CD4-positive, alpha-beta T cell treated with Interferon gamma for 1 hour (primary cell): ENCODE results near the gene COMTD1.
A peak's percentile ranks its signal among the peaks of the same experiment; 100 is the strongest.
"Not testable (repeated sequence)": the region's sequence is repeated elsewhere in the genome, so short reads cannot be mapped to it uniquely, and the experiment has no call there.

Experiments used
- DNase-seq: peaks from one replicate; pipeline ENCODE4 v3.0.0-alpha.2; 2020

The COMTD1 gene

DNA sequence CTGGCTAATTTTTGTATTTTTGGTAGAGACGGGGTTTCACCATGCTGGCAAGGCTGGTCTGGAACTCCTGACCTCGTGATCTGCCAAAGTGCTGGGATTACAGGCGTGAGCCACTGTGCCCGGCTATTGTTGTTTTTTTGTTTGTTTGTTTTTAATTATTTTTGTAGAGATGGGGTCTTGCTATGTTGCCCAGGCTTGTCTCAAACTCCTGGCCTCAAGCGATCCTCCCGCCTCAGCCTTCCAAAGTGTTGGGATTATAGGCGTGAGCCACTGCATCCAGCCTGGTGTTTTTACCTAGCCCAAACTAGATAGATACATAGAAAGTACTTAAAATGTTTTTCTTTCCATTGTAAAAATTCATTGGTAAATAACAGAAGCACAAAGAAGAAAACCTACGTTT is 14.3 kb downstream of the COMTD1 start:
- not testable (repeated sequence) for DNase-seq

DNA sequence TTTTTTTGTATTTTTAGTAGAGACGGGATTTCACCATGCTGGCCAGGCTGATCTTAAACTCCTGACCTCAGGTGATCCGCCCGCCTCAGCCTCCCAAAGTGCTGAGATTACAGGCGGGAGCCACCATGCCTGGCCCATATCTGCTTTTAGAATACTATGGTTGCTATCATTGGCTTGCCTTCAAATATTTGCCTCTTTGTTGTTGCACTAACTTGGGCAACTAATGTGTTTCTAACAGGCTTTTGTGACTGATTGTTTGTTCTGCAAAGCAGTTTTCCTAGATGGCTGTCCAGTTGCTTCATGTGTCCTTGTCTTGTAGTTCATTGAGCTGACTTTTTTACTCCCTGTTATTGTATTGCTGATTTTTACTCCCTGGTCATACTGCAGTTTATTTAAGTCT is 15.5 kb downstream of the COMTD1 start:
- no peak for DNase-seq

DNA sequence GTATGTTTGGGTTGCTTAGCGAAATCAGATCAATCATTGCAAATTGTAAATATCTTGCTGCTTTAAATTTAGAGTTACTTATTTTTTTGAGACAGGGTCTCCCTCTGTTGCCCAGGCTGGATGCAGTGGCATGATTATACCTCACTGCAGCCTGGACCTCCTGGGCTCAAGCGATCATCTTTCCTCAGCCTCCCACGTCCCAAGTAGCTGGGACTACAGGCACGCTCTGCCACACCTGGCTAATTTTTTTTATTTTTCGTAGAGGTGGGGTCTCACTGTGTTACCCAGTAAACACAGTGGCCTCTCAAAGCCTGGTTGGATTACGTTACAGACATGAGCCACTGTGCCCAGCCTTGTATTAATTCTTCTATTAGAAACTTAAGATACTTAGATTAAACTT is 23.4 kb downstream of the COMTD1 start:
- no peak for DNase-seq

DNA sequence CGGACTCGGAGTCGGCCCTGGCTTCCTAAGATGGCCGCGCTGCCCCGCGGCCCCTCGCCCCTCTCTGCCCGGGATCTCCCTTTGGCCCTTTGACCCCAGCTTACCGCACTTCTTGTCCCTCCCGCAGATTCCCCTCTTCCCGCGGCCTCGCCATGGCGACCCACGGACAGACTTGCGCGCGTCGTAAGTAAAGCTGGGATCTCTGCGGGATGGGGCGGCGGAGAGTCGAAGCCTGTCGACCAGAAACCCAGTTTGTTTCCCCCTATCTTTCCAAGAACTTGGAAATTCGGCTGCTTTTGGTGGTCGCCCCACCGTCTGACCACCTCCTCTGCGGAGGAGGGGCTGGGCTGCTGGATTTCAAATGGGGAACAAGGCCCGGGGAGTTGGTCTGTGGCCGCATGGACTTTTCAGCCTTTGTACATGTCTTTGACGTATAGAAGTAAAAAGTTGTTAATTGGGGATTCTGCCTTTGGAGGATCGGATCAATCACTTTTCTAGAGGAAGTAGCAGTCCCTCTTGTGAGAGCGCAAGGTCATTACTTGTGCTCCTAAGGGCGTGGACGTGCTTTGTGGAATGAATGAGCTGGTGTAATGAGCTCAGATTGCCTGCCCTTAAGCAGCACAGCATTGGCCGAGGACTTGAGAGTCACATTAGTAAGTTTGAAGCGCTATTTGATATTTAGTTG is 24.6 kb downstream of the COMTD1 start:
- peak; percentile 25 for DNase-seq

DNA sequence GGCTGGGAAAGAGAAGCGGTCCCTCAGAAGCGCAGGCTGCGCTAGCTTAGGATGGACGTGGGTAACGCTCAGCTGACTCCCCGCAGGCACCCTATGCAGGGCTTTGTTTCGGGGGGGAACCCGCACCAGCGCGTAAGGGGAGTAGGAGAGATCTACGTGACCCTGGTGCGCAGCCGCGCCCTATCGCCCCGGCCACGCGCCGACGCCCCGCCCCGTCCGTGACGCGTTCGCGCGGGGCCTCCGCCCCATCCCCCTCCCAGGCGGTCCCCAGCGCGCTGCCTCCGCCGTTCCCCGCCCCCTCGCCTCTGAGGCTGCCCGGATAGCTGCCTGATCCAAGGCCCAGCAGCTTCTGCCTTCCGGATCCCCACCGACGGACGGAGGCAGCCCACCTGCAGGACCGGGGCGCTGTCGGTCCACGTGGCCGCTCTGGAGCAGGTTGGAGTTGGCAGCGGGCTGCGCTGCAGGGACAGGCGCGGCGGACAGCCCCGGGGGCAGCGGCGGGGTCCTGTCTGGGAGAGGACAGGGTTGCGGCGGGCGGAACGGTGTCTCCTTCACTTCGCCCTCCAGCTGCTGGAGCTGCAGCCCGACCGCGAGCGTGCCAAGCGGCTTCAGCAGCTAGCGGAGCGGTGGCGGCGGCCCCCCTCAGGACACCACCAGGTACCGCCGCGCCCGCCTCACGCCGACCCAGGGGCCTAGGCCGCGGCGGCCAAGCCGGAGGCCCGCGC is 25.3 kb downstream of the COMTD1 start, which contains the start of gene VDAC2:
Gene VDAC2 (plus strand): TSS at position 515 of the 725 bp plus-strand sequence. CDS start 363 bp downstream, outside the sequence.
- peak; percentile 94 for DNase-seq

DNA sequence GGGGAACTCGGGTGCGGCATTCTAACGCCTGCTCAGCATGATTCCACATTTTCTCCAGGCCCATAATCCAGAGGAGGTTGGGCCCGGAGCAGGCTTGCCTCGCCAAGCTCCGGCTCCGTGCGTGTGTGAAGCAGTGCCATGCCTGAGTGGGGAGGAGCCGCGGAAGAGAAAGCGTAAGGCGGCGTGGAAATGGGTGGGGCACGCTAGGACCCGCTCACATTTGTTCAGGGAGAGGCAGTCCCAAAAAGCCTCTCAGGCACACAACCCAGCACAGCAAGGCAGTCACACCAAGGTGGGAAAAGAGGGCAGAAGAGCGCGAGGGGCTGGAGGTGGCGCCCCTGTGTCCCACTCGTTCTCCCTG is 25.9 kb downstream of the COMTD1 start:
- peak; percentile 81 for DNase-seq

DNA sequence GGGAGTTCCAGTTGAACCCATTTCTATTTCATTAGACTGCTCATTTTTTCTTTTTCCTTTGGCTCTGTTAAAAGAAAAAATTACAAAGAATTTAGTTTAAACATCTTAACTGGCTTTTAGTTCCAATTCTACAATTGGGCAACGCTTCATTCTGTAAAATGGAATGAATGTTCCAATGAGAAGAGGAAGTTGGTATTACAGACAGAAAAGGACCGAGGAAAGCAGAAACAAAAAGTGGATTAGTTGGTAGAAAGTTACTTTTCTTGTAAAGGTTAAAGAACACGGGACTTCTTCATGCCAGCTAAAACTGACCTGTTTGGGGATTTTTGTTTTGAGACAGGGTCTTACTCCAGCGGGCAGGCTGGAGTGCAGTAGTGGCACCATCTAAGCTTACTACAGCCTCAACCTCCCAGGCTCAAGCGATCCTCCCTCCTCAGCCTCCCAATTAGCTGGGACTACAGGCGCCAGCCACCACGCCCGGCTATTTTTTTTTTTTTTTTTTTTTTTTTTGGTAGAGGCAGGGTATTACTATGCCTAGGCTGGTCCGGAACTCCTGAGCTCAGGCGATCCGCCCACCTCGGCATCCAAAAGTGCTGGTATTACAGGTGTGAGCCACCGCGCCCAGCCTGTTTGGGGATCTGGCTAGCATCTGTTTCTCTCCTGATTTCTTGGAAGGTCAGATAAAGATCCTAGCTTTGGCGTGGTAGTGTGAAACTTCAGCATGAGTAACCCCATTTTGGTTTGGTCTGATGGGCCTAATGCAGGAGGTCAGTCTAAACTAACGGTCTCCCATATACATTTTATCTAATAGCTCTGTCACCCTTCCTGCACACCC is 26.5 kb downstream of the COMTD1 start:
- DNase-seq, result no peak

DNA sequence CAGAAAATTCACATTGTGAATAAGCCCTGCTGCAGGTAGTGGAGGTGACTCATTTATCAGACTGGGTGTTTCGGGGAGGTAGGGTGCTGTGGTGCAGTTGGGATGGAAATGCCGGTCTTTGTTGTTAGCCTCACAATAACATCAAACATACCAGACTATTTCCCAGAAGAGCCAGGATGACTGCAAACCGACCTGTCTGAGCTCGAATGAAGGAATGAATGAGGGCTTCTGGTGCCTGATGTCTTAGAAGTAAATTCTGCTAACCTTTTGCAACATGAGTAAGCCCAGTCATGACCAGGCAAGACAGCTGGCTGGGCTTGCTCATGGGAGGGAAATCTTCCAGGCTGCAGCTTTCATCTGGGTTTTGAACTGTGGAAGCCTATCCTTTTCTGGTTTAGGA is 27.6 kb downstream of the COMTD1 start:
- no peak for DNase-seq

DNA sequence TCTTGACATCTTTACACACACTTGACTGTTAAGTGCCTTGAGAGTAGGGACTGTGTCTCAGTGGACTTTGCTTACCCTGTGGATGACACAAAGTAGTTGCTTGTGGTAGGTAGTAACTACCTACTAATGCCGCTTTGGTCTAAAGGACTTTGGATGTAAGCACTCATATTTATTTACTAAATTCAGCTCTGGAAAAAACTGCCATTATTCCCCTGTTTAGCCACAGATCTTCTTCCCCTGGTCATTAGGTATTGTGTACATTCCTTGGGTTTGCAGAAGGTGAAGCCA is 28.0 kb downstream of the COMTD1 start:
- DNase-seq, result no peak

DNA sequence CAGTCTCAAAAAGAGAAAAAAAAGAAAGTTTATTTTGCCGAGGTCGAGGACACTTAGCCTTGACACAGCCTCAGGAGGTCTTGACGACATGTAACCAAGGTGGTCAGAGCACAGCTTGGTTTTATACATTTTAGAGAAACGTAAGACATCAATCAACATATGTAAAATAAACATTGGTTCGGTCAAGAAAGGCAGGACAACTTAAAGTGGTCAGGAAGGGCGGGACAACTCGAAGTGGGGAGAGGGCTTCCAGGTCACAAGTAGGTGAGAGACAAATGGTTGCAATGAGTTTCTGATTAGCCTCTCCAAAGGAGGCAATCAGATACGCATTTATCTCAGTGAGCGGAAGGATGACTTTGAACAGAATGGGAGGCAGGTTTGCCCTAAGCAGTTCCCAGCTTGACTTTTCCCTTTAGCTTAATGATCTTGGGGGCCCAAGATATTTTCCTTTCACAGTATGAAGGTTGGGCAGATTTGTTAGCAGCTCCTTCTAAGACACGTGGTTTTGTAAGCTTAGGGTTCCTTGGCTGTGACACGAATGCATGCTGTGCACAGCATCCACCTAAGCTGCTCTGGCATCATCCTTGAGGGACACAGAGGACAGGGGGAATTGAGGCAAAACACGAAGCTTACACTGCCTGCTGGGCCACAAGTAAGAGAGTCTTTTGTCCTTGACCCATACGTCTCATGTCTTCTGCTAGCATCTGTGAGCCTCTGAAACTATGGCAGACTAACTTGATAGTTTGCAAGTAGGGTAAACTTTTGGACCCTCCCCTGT is 28.5 kb downstream of the COMTD1 start:
- no peak for DNase-seq

DNA sequence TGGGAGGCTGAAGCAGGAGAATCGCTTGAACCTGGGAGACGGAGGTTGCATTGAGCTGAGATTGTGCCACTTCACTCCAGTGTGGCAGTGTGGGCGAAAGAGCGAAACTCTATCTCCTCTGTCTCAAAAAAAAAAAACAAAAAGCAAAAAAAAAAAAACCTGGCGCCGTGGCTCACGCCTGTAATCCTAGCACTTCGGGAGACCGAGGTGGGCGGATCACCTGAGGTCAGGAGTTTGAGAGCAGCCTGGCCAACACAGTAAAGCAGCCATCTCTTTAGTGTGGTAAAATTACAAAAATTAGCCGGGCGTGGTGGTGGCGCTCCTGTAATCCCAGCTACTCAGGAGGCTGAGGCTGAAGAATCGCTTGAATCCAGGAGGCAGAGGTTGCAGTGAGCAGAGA is 29.1 kb downstream of the COMTD1 start:
- DNase-seq, result not testable (repeated sequence)

DNA sequence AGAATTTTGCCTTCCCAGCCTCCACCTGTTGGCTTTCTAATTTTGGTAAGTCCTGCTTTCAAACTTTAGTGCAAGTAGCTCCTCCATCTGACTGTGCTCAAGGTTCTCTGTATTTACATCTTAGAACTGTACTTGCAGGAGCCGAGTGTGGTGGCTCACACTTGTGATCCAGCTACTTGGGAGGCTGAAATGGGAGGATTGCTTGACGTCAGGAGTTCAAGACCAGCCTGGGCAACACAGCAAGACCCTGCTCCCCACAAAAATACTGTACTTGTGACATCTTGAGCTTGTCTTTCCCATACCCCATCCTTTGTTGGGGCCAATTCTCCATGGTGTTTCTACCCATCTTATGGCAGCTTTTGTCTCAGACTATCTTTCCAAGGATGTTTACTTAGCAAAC is 29.8 kb downstream of the COMTD1 start:
- no peak for DNase-seq

DNA sequence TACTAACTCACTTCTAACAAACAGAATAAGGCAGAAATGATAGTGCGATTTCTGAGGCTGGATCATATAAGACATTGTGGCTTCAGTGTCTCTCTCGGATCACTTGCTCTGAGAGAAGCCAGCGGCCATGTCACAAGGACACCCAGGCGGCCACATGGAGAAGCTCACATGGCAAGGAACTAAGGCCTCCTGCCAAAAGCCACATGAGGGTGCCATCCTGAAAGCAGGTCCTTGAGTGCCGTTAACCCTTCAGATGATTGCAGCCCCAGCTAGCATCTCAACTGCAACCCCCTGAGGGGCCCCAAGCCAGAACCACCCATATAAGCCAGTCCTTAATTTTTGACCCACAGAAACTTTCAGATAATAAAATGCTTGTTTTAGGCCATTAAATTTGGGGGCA is 32.0 kb downstream of the COMTD1 start:
- no peak for DNase-seq

DNA sequence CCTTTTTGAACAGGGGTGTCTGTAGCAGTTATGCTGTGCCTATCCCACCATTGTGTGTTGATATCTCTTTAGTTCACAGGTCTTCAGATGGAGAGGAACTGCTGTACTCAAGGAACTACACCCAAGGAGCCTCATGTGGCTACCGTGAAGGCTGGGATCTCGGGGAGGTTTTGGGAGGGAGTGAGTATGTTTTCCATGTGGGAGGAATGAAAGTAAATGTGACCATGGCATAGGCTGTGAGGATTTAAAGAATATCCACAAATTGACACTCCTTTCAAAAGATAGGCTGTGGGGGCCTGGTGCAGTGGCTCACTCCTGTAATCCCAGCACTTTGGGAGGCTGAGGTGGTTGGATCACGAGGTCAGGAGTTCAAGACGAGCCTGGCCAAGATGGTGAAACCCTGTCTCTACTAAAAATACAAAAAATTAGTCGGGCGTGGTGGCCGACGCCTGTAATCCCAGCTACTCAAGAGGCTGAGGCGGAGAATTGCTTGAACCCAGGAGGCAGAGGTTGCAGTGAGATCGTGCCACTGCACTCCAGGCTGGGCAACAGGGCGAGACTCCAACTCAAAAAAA is 32.6 kb downstream of the COMTD1 start:
- DNase-seq, result not testable (repeated sequence)

DNA sequence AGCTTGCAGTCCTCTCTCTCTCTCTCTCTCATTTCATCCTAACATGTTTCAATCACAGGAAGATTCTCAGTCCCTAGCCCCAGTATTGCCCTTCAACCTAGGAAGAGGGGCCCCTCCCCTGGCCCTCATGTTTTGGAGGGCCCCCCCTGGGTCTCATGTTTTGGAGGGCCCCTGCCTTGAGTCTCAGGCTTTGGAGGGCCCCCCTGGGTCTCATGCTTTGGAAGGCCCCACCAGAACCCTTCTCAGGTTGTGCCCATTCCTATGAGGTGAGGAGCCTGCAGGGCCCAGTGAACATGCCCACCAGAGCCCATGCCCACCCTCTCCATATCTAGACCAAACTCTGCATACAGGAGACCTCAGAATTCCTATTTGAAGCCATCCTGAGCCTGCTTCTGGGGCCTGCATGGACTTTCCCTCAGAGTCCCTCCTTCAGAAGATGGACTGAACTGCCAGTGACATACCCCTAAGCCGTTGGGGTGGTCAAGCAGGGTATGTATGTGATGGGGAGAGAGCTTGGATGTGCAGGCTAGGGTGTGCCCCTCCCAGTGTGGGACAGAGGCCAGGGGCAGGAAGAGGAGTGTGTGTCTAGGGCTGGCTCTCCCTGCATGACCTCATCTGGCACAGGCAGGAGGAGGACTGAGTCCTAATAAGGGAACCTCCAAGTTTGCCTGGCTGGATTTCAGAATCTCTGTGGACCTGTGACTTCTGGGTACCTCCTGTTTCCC is 33.3 kb downstream of the COMTD1 start:
- no peak for DNase-seq

DNA sequence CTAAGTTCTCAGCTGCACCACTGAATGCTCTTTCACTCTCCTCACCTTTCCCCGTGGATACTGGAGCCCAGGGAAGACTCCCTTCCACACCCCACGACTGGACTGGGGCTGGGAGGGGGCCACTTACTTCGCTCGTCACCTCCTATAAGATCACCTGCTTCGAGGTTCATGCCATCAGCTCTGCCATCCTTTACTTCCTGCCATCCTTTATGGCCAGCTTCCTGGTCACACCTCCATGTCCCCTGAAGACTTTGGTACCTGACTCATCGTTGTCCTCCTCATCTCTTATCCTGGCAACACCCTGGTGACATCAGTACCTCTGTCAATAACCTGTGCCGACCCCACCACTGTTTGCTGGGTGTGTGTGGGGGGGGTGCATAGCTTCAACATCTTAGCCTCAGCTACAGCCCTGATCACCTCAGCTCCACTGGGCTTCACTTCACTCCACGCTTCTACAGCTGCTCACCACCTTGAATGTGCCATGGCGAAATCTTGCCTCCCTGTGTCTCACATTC is 33.9 kb downstream of the COMTD1 start:
- DNase-seq, result no peak

DNA sequence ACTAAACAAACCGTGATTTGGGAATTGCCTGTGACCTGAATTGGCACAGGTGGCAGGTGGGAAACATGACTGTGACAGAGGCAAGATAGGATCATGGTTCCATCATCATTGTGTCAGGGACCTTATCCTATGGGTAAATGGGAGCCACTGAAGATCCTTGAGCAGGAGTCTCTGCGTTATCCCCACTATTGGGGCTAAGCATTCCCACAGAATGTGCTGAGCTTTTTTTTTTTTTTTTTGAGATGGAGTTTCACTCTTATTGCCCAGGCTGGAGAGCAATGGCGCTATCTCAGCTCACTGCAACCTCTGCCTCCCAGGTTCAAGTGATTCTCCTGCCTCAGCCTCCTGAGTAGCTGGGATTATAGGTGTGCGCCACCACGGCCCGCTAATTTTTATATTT is 35.8 kb downstream of the COMTD1 start:
- not testable (repeated sequence) for DNase-seq

DNA sequence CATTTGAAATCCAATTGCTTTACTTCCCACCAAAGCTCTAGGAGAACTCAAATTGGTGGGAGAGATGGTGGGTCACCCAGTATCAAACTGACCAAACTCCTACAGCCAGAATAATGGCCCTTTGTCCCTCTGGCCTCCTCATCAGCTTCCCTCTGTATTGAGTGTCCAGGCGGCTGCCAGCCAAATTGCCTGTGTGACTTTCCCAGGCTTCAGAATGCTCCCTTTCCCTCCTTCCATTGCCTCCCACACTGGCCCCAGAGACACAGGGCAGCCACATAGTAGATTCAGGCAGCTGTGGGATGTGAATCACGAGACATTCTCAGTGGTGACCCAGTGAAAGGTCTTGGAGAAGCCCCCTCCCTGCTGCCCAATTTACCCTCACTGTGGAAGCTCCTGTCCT is 37.9 kb downstream of the COMTD1 start:
- no peak for DNase-seq

DNA sequence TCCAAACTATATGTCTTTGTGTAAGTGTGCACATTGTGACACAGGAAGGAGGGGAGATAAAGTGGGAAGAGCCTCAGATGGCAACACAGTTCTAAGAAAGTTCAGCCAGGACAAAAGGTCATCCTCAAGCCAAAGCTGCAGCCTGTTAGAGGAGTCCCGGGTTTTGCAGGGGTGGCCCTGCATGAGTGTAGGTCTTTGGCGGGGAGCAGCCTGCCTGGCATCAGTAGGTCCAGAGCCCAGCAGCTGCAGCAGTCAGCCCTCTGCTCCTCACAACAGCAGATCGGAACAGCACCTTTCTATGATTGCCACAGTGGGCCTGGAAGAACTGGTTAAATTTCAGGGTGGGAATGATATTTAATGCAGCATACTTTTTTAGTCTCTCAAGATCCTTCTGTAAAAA is 38.7 kb downstream of the COMTD1 start:
- DNase-seq, result no peak

DNA sequence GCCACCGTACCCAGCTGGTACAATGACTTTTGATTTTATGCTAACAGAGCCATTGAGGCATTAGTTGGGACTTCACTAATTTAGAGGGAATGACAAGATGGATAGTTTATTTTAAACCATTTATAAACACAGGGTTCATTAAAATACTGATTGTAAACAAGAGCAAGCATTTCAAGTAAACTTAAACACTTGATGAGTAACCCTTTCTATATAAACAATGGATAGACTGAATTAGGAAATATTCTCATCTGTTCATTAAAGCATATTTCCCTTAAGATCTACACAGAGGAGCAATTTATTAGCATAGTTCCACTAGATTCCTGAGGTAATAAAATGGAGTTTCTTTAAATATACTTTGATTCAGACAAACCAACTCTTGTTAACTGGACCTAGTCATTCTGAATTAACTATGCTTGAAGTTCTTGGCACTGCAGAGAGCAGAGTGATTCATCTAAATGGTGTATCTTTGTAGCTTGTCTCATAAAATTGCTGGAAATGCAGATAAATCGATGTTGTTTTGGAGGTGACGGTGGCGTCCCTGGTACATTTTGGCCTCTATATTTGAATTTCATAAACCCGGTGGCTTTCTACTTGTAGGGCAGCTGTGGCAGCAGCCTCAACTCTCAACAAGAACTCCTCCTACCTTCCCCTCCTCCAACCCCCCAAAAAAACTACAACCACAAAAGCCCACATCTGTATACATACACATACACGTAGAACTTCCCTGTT is 40.6 kb downstream of the COMTD1 start:
- DNase-seq, result no peak

DNA sequence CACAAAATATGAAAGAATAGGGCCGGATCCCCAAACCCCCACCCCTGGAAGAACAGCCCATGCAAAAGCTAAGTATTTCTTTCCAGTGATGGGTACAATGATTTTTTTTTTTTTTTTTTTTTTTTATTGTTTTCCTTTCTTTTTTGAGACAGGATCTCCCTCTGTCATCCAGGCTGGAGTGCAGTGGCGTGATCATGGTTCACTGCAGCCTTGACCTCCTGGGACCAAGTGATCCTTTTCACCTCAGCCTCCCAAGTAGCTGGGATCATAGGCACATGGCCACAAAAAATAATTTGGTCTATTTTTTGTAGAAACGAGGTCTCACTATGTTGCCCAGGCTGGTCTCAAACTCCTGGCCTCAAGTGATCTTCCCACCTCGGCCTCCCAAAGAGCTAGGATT is 41.1 kb downstream of the COMTD1 start:
- DNase-seq, result not testable (repeated sequence)
